NK-92 (cell line): ENCODE data around the gene DYRK2.

ENCODE experiments used
- DNase-seq: peaks from one replicate; lab custom pipeline; 2025; ENCODE audit not compliant: unreplicated experiment; lab: John Stamatoyannopoulos, UW

DYRK2 gene

DNA sequence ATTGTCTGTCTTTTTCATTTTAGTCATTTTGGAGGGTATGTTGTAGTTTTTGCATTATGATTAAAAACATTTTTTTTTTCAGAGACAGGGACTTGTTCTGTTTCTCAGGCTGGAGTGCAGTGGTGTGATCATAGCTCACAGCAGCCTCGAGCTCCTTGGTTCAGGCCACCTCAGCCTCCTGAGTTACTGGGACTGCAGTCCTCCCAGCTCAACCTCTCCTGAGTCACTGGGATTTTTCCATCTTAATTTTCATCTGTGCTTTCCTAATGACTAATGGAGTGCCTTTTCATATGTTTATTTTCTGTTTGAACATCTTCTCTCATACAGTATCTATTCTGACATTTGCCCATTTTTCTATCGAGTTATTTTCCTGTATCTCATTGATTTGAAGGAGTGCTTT is 52.6 kb downstream of the DYRK2 start:
- no peak for DNase-seq

DNA sequence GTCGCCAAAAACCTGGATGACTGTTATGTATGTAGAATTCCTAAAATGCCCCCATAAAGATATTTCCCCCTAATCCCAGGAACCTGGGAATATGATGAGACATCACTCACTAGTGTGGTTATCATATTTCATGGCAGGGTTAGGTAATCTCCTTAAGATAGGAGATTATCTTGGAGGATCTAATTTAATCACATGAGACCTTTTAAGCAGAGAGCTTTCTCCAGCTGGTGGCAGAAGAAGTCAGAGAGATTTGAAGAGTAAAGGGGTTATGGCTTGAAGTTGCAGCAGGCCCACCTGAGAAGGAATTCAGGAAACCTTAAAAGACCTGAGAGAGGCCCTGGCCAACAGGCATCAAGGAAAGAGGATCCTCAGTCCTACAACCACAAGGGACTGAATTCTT is 53.6 kb downstream of the DYRK2 start:
- no peak for DNase-seq

DNA sequence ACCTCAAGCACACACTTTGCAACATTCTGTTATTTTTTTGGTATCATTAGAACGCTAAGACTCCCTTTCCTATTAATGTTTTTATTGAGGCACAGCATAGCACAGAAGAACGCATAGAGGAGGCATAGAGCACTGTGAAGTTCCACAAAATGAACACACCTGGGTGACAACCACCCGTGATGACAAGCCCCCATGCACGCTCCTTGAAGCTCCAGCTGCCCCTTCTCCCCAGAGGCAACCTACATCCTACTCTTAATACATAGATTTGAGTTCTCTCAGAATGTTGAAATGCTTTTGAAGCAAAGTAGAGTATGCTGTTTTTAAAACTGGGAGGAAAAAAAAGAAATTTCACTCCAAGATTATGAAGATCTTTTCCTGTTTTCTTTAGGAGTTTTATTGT is 55.5 kb downstream of the DYRK2 start:
- DNase-seq: no peak

DNA sequence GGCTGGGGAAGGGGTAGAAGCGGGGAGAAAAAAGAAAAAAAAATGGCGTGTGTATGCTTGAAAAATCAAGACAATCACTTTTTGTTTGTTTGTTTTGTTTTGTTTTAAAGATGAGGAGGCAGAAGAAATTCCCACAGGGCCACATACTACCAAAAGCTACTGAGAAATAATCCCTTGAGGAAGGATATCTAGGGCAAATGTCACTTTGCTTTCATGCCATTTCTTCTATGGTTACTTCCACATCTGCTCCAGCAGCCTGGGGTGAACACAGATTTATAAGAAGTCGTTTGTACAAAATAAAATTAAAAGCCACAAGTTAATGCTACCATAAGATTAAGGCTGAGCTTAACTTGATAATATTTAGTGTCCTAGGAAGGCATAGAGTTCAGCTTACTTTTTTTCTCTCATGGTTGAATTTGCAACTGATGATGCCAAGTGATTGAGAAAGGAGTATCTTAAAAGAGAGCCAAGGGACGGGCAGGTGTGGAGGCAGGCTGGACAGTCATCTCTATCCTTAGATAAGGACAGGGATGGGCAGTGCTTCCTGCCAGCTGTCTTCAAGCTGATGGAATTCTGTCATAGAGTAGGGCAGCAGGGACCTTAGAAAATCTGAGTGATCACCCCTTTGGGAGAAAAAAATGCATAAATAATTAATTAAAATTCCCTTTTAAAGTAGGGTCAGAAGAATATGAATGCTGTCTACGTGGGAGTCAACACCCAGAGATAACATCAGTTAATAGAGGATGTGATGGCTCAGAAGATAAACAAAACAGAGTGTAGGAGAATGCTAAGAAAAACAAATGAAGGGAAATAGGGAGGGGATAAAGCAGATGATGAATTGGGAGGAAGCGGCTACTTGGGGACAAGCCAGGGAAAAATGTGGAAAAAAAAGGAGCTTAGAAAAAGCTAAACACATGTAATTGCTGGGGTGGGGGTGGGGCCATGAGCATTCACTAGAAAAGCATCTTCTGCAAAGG is 57.1 kb downstream of the DYRK2 start:
- no peak for DNase-seq

DNA sequence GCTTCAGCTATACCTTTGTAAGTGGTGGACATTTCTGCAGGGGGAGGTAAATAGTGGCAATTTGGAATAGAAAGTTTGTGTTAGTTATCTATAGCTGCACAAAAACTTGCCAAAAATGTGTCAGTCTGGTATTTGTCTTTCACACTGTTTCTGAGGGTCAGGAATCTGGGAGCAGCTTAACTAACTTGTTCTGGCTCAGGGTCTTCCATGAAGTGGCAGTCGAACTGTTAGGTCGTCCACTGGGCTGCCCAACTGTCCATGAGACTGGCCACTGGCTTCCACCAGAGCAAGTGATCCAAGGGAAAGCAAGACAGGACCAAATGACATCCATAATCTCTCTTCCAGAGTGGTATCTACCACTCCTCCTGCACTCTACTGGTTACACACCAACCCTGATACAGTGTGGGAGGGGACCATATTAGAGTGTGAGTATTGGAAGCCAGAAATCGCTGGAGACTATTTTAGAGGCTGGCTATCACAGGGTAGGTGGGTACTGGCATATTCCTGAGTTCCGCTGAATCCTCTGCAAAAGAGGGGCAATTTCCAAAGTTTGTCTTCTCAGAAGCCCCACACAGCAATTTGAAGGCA is 60.9 kb downstream of the DYRK2 start:
- no peak for DNase-seq

DNA sequence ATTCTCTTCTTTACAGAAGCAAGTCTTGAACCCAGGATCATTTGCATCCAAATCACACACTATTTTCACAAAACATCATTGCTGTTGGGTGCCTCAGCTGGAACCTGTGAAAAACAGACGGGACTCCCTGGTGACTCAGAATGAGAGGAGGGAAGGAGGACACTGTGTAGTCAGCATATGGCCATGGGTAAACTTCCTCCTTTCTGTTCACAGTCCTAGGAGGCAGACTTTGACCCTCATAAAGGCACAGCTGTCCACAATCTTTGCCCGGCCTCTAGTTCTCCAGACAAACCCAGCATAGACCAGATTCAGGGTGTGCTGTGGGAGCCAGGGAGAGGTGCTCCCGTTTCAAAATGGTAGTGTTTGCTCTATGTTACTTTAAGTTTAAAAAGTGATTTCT is 62.0 kb downstream of the DYRK2 start:
- DNase-seq: no peak

DNA sequence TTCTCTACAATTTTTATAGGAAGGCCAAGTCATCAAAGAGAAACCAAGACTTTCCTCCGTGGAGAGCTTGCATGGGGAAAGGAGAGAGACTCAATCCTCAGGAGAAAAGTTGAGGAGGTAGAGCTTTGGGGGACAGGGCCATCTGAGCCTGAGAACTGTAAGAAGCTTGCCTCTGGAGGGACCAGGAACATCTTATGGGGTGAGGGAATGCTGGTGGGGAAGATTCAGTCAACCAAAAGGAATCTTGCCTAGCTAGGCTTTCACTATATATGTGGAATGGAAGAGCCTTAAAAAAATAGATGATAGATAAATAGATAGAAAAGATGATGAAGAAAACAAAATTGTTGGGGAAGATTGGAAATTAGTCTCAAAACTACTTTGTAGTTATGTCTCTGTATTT is 63.5 kb downstream of the DYRK2 start:
- DNase-seq: no peak

DNA sequence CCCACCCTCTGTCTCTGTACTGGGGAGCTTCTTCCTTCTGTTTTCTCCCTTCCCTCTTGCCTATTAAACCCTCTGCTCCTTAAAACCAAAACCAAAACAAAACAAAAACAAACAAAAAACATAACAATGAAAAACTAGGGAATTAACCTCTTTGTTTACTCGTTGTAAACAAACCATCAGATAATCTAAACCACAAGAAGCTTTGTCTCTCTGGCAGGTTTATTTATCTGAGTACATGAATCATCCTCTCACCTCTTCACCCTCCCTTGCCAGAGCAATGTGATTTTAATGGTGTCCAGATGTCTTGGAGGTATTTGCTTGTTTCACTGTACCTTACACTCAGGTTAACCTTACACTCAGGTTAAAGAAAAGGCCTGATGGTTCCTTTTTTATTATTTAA is 66.1 kb downstream of the DYRK2 start:
- DNase-seq: no peak
